Measurements from ENCODE around the gene FGF7.

FGF7 gene

DNA sequence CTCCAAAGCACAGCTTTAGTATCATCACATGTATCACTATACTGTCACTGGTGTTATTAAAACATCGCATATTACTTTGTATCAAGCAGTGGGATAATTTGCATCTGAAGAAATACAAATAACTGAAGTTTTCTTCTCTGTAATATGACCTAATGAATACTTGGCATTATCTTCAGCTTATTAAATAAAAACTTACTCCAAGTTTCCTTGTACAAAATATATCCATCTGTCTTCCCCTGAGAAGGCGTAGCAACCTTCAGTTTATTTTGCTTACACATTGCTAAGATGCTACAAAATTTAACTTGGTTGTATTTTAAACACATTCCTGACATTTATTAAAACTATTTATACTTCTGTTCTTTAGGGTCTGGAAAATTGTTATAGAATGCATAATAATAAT is 13.7 kb downstream of the FGF7 start:
- H3K4me2 ChIP-seq, result no peak overlapping the region
- H3K9ac ChIP-seq, result no peak overlapping the region
- H3K9me3 ChIP-seq, result no peaks in the 10 kb centered on the region
- no peaks in the 10 kb centered on the region for H3K4me1 ChIP-seq
- no peaks in the 10 kb centered on the region for H3K36me3 ChIP-seq
- H3K27me3 ChIP-seq, result no peaks in the 10 kb centered on the region
- TF ChIP-seq Cebpa-rat (IDR thresholded peaks at IDR 0.05), result no peak
- H4K20me1 ChIP-seq, result no peaks in the 10 kb centered on the region
- no peak overlapping the region for H3K27ac ChIP-seq
- no peak overlapping the region for H3K4me3 ChIP-seq

DNA sequence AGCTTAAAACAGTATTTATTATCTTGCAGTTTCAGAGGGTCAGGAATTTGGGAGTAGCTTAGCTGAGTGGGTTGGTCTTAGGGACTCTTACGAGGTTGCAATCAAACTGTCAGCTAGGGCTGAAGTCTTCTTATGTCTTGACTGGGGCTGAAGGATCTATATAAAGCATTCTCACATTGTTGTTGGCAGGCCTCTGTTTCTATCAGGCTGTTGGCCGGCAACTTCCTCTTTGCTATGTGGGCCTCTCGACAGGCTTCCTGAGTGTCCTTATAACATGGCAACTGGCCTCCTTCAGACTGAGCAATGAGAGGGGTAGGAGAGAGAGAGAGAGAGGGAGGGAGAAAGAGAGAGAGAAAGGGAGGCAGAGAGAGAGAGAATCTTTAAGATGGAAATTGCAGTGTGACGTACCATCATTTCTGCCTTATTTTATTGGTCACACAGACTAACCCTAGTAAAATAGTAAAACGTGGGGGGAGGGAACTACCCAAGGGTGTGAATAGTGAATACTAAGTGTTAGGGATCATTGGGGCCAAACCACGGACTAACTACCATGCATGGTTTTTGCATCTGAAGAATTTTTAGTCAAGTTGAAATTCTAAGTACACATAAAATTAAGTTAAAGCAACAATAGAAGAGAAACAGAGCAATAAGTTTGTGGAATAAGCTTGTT is 16.1 kb downstream of the FGF7 start:
- Histone ChIP-seq H3K36me3 (no peaks in the 10 kb centered on the region), H3K27ac (no peak overlapping the region), H3K9me3 (no peaks in the 10 kb centered on the region), H3K4me2 (no peak overlapping the region), H4K20me1 (no peaks in the 10 kb centered on the region), H3K4me3 (no peak overlapping the region), H3K9ac (no peak overlapping the region), H3K4me1 (no peaks in the 10 kb centered on the region), H3K27me3 (no peaks in the 10 kb centered on the region)
- no peak for TF ChIP-seq Cebpa-rat (IDR thresholded peaks at IDR 0.05)

DNA sequence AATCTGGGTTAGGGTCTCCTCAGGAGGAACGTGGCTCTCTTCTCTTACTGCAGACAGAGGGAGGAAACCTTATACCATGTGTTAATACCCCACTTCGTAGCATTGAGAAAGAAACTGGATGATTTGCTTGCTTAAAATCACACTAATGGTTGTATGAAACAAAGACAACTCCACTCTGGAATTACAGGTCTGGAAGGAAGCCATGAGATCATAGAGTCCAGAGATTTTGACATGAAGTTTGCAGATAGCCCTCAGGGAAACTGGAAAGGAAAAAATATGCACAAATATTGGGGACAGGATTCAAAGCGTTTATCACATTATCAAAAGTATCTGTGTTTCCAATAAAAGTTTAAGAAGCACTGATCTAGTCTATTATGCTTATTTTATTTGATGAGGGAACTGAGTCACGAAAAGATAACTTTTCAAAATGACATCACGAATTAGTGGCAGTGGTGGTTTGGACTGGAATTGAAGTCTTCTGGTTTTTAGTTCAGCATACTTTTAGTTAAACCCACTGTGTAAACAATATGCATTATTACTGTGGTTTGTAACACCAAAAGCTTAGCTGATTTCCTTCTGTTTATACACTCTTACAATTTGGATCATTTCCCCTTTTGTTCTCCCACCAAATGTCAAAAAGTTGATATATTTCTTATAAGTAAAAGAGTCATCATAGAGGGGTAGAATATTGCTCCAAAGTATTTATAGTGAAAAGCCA is 16.8 kb downstream of the FGF7 start:
- H3K4me3 ChIP-seq, result no peak overlapping the region
- no peak for TF ChIP-seq Cebpa-rat (IDR thresholded peaks at IDR 0.05)
- H3K4me2 ChIP-seq, result no peak overlapping the region

DNA sequence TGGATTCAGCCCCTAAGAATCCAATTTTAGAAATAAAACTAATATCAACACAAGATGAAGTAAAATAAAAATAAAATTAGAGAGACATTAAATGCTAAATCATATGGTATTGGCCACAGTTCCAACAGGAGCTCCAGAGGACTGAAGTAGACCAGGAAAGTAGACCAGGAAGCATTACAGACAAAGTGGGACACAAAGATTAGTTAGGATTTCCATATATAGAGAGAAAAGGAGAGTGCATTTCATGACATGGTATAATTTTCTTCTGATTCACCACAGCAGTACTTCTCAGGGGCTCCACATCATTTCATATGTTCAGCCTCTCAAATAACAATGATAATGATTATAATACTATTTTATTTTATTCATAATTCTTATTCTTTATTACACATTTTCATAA is 18.3 kb downstream of the FGF7 start:
- TF ChIP-seq Cebpa-rat (IDR thresholded peaks at IDR 0.05), result no peak
- Histone ChIP-seq H3K36me3 (no peaks in the 10 kb centered on the region), H3K4me2 (no peak overlapping the region), H3K9me3 (no peaks in the 10 kb centered on the region), H3K27ac (no peak overlapping the region), H3K4me1 (no peaks in the 10 kb centered on the region), H3K27me3 (no peaks in the 10 kb centered on the region), H4K20me1 (no peaks in the 10 kb centered on the region), H3K4me3 (no peak overlapping the region), H3K9ac (no peak overlapping the region)

More for the DNA sequence above, 16.8 kb downstream of the FGF7 start:
- H3K4me1 ChIP-seq, result no peaks in the 10 kb centered on the region
- no peaks in the 10 kb centered on the region for H4K20me1 ChIP-seq
- no peaks in the 10 kb centered on the region for H3K9me3 ChIP-seq
- H3K27ac ChIP-seq, result no peak overlapping the region
- H3K36me3 ChIP-seq, result no peaks in the 10 kb centered on the region
- no peaks in the 10 kb centered on the region for H3K27me3 ChIP-seq
- no peak overlapping the region for H3K9ac ChIP-seq

DNA sequence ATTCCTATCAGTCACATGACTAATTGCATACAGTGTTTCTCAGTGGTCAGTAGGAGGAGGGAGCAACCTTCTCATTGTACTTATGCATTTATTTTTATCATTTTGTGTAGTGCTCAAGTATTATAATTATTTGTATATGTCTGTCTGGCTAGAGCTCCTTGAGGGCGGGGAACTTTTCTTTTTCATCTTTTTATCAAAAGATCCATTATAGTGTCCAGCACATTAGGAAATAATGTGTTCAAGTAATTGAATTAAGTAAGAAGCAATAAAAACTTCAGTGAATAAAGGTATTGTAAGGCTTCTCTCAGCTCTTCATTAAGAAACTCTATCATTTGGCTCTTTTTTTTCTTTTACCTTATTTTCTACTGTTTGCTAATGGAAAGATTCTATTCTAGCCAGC is 18.8 kb downstream of the FGF7 start:
- H3K4me1 ChIP-seq, result no peaks in the 10 kb centered on the region
- H3K4me2 ChIP-seq, result no peak overlapping the region
- H3K27ac ChIP-seq, result no peak overlapping the region
- no peaks in the 10 kb centered on the region for H4K20me1 ChIP-seq
- TF ChIP-seq Cebpa-rat (IDR thresholded peaks at IDR 0.05), result no peak
- H3K9me3 ChIP-seq, result no peaks in the 10 kb centered on the region
- H3K4me3 ChIP-seq, result no peak overlapping the region
- no peaks in the 10 kb centered on the region for H3K36me3 ChIP-seq
- no peak overlapping the region for H3K9ac ChIP-seq
- no peaks in the 10 kb centered on the region for H3K27me3 ChIP-seq

DNA sequence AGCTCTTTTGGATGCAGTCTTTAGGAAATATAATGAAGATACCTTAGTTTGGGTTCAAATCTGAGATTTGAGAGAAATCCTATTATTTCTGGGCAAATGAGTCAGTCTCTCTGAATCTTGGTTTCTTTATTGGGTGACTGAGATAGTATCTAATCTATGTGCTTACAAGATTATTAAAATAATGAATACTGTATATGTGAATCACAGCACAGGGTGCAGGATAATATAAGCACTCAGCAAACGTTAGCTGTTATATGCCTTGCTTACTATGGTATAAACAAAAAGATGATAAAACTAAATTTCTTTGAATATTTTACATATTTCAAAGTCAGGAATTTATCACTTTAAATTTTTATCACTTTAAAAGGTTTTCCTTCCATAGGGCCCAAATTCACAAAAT is 29.6 kb downstream of the FGF7 start:
- H3K27me3 ChIP-seq, result no peaks in the 10 kb centered on the region
- H3K4me1 ChIP-seq, result no peaks in the 10 kb centered on the region
- no peaks in the 10 kb centered on the region for H4K20me1 ChIP-seq
- H3K36me3 ChIP-seq, result no peaks in the 10 kb centered on the region
- H3K9me3 ChIP-seq, result no peaks in the 10 kb centered on the region
- H3K4me2 ChIP-seq, result no peak overlapping the region
- TF ChIP-seq Cebpa-rat (IDR thresholded peaks at IDR 0.05), result no peak
- no peak overlapping the region for H3K4me3 ChIP-seq
- no peak overlapping the region for H3K9ac ChIP-seq
- H3K27ac ChIP-seq, result no peak overlapping the region

DNA sequence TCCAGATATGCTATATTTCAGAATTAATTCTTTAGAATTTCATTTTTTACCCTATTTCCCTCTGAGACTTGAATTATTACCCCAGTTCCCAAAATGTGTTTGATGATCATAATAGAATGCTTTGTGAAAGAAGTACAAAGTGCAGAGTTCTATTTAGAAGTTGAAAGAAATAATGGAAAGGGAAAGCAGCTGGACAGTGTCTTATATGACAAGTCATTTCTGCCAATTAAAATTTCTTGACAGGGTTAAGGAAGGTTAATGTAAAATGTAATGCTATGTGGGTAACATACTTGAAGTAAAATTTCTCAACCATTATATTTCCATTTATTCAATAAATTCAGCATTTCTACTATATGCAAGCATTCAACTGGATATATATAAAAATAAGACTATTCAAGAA is 33.1 kb downstream of the FGF7 start:
- H4K20me1 ChIP-seq, result no peaks in the 10 kb centered on the region
- H3K9ac ChIP-seq, result no peak overlapping the region
- no peaks in the 10 kb centered on the region for H3K4me1 ChIP-seq
- no peak for TF ChIP-seq Cebpa-rat (IDR thresholded peaks at IDR 0.05)
- H3K4me3 ChIP-seq, result no peak overlapping the region
- H3K9me3 ChIP-seq, result no peaks in the 10 kb centered on the region
- no peak overlapping the region for H3K27ac ChIP-seq
- no peak overlapping the region for H3K4me2 ChIP-seq
- no peaks in the 10 kb centered on the region for H3K36me3 ChIP-seq
- H3K27me3 ChIP-seq, result no peaks in the 10 kb centered on the region

DNA sequence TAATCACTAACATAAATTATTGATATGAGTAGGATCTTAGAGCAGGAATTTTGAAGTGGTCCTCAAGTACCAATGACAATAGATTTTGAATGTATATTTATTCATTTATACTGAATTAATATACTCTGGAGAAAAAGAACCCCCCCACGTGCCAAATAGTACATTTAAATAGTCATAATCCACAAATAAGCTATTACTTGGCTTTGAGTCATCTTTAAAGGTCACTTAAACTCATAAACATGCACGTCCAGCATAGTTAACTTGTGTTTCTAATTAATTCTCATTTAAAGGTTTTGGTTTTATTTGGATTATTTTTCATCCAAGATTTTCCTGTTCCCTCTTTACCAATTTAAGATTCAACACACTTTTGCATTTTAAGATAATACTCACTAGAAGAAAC is 35.1 kb downstream of the FGF7 start:
- Histone ChIP-seq H3K4me3 (no peak overlapping the region), H3K4me1 (no peaks in the 10 kb centered on the region), H3K4me2 (no peak overlapping the region), H3K36me3 (no peaks in the 10 kb centered on the region), H3K9me3 (no peaks in the 10 kb centered on the region), H3K9ac (no peak overlapping the region), H3K27ac (no peak overlapping the region), H4K20me1 (no peaks in the 10 kb centered on the region), H3K27me3 (no peaks in the 10 kb centered on the region)
- TF ChIP-seq Cebpa-rat (IDR thresholded peaks at IDR 0.05), result no peak

DNA sequence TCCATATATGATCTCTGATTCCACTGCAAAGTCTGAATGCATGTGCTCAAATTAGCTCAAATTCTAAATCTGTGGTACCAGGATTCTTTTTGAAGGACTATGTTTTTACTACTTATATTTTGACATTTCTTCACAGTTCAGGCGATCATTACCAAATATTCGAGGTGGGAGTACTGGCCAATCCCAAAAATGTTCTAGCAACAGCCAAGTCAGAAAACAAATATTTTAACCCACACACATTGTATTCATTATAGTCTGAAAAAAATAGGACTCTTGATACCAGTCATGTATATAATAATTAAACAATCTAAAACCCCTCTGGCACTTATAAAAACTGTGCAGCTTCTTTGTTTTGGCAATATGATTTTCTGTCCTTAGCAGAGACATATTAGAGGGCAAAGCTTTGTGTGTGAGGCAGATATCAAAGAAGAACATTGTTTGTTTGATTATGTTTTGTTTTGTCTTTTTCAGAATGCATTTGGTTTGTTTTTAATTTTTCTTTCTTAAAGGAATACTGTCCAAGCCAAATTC is 37.4 kb downstream of the FGF7 start:
- Histone ChIP-seq H3K27me3 (no peaks in the 10 kb centered on the region), H3K36me3 (no peaks in the 10 kb centered on the region), H3K4me2 (no peak overlapping the region), H3K4me3 (no peak overlapping the region), H3K4me1 (no peaks in the 10 kb centered on the region), H3K9me3 (no peaks in the 10 kb centered on the region), H3K27ac (no peak overlapping the region), H3K9ac (no peak overlapping the region), H4K20me1 (no peaks in the 10 kb centered on the region)
- no peak for TF ChIP-seq Cebpa-rat (IDR thresholded peaks at IDR 0.05)

DNA sequence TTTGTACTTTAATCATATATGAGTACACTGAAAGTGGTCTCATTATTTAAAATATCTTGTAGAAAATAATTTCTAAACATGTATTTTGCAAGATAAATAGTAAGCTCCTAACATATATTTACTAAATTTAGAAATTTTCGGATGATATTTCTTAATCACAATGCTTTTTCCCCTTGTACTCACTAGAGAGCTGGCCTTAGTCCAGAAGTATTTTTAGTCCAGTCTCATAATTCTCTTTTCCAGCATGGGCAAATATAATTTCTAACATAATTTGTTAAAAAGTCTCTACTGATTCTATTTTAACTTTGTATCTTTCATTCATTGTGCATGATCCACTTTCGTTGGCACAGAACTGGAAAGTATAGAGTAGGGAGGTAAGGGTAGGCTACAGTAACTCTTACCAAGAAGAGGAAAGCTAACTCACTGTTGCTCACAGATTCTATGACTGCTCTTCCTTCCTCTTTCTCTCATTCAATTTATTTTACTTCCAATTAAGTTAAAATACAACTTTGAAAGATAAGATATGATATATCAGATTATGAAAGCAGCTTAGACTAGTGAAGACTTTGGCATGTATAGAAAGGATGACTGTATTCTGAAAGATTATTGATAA is 39.3 kb downstream of the FGF7 start:
- TF ChIP-seq Cebpa-rat (IDR thresholded peaks at IDR 0.05), result no peak
- Histone ChIP-seq H4K20me1 (no peaks in the 10 kb centered on the region), H3K9ac (no peak overlapping the region), H3K4me2 (no peak overlapping the region), H3K4me1 (no peaks in the 10 kb centered on the region), H3K27me3 (no peaks in the 10 kb centered on the region), H3K9me3 (no peaks in the 10 kb centered on the region), H3K36me3 (no peaks in the 10 kb centered on the region), H3K4me3 (no peak overlapping the region), H3K27ac (no peak overlapping the region)
